Left ventricle myocardium inferior (tissue), 1 donor: ENCODE results near the gene ANAPC16. TPM values are rescaled to one million over a fixed set of nuclear protein-coding genes. Genes with fewer than 3 reads are reported as not detected.
"Not testable (repeated sequence)": the region's sequence is repeated elsewhere in the genome, so short reads cannot be mapped to it uniquely, and the experiment has no call there.

Experiments used
- DNase-seq: peaks from one replicate; pipeline ENCODE4 v3.0.0-alpha.2; 2020
- H3K27ac ChIP-seq: fragments of 200-600 bp; replicated peaks from 2 replicates; pipeline ENCODE4 v1.8.0; 2021
- H3K27me3 ChIP-seq: fragments of 200-600 bp; 2 replicates; pipeline ENCODE4 v1.8.0; 2021; ENCODE audit warnings: low read depth
- H3K36me3 ChIP-seq: fragments of 200-600 bp; 2 replicates; pipeline ENCODE4 v1.8.0; 2021
- H3K4me1 ChIP-seq: fragments of 200-600 bp; 2 replicates; pipeline ENCODE4 v1.8.0; 2021
- H3K4me3 ChIP-seq: fragments of 200-600 bp; 2 replicates; pipeline ENCODE4 v1.8.0; 2021; ENCODE audit warnings: mild to moderate bottlenecking, moderate library complexity
- H3K9me3 ChIP-seq: fragments of 200-600 bp; replicated peaks from 2 replicates; pipeline ENCODE4 v1.8.0; 2021
- intact Hi-C: fragments of 100-400 bp; cut with micrococcal nuclease; formaldehyde crosslinking; loops from one replicate; pipeline ENCODE4 v1.11.0; 2022
- total RNA-seq: library from RNA; stranded (reverse); fragmentation: NEBNext Ultra II Directional; extraction: Animal tissue kit (Norgen Biotek cat#: 25700); gene quantifications from one replicate; pipeline ENCODE4 v1.2.1, GENCODE V29; 2021
- TF ChIP-seq, protein P1 (sequence below): fragments of 200-600 bp; IDR thresholded peaks from 2 replicates; pipeline ENCODE4 v1.8.0; 2021; ENCODE audit warnings: antibody characterized with exemption, mild to moderate bottlenecking, borderline replicate concordance
- donor health status: DM: no; HTN: yes; CAD: no; lungs with severe emphysema.

ANAPC16 gene
- total RNA-seq, 1 donor from 2014 or later, result 256 TPM

DNA sequence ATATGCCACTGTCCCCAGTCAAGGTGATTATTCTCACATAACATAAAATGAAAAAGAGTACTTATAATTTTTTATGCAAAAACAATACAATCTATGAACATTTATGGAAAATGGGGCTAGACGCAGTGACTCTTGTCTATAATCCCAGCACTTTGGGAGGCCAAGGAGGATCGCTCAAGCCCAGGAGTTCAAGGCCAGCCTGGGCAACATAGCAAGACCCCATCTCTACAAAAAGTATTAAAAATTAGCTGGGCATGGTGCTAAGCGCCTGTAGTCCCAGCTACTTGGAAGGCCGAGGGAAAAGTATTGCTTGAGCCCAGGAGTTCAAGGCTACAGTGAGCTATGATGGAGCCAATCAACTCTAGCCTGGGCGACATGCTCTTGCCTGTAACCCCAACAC is 14.5 kb upstream of the ANAPC16 start:
- H3K4me1 ChIP-seq, result peaks cover 20% of the 10 kb centered on the region
- no peaks in the 10 kb centered on the region for H3K27me3 ChIP-seq
- no peak overlapping the region for H3K27ac ChIP-seq
- TF ChIP-seq, protein P1, sequence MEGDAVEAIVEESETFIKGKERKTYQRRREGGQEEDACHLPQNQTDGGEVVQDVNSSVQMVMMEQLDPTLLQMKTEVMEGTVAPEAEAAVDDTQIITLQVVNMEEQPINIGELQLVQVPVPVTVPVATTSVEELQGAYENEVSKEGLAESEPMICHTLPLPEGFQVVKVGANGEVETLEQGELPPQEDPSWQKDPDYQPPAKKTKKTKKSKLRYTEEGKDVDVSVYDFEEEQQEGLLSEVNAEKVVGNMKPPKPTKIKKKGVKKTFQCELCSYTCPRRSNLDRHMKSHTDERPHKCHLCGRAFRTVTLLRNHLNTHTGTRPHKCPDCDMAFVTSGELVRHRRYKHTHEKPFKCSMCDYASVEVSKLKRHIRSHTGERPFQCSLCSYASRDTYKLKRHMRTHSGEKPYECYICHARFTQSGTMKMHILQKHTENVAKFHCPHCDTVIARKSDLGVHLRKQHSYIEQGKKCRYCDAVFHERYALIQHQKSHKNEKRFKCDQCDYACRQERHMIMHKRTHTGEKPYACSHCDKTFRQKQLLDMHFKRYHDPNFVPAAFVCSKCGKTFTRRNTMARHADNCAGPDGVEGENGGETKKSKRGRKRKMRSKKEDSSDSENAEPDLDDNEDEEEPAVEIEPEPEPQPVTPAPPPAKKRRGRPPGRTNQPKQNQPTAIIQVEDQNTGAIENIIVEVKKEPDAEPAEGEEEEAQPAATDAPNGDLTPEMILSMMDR, result no peak
- intact Hi-C loops, result no loop called here
- no peaks in the 10 kb centered on the region for H3K9me3 ChIP-seq
- no peak overlapping the region for H3K4me3 ChIP-seq
- no peak for DNase-seq
- H3K36me3 ChIP-seq, result peaks cover 88% of the 10 kb centered on the region

DNA sequence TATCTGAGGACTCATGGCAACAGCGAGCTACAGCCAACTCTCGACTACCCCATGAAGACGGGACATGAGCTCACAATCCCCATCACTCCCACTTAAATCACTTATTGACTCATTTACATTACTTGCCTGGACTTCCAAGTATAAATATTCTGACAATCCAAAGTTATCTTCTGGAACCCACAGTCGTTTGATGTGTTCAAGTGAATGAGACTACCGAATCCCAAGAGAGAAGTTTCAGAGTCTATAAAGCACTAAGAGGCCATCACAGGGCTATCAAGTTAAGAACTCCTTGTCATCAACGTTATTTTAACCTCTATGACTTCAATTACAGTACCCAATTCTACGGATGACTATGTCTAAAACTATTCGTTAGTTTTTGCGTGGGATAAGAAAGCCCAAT is 11.5 kb upstream of the ANAPC16 start:
- Histone ChIP-seq H3K4me3 (no peak overlapping the region), H3K27me3 (no peaks in the 10 kb centered on the region), H3K4me1 (peaks cover 20% of the 10 kb centered on the region), H3K9me3 (no peaks in the 10 kb centered on the region), H3K27ac (peak overlapping the region; percentile 10), H3K36me3 (peaks cover 99% of the 10 kb centered on the region)
- intact Hi-C loops, result no loop called here
- TF ChIP-seq, protein P1, result no peak
- no peak for DNase-seq

DNA sequence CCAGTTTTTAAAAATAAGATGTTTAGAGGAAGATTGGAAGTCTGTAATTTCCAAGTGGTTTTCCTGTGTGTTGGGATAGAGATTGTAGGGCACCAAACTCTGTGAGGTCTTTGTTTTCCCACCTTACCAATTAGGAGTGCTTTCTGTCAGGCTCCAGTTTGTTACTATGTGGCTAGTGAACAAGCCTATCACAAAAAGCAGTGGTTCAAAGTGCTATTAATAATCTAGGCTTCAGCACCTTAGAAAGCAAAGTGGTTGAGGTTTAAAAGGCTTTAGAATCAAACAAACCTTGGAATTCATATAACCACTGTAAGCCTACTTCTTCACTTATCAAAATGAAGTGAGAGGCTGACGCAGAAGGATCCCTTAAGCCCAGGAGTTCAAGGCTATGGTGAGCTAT is 11.1 kb upstream of the ANAPC16 start:
- Histone ChIP-seq H3K27me3 (no peaks in the 10 kb centered on the region), H3K36me3 (peaks cover 99% of the 10 kb centered on the region), H3K9me3 (no peaks in the 10 kb centered on the region), H3K27ac (peak overlapping the region; percentile 10), H3K4me3 (no peak overlapping the region), H3K4me1 (peaks cover 20% of the 10 kb centered on the region)
- intact Hi-C loops, result no loop called here
- DNase-seq, result no peak
- TF ChIP-seq, protein P1, result no peak

DNA sequence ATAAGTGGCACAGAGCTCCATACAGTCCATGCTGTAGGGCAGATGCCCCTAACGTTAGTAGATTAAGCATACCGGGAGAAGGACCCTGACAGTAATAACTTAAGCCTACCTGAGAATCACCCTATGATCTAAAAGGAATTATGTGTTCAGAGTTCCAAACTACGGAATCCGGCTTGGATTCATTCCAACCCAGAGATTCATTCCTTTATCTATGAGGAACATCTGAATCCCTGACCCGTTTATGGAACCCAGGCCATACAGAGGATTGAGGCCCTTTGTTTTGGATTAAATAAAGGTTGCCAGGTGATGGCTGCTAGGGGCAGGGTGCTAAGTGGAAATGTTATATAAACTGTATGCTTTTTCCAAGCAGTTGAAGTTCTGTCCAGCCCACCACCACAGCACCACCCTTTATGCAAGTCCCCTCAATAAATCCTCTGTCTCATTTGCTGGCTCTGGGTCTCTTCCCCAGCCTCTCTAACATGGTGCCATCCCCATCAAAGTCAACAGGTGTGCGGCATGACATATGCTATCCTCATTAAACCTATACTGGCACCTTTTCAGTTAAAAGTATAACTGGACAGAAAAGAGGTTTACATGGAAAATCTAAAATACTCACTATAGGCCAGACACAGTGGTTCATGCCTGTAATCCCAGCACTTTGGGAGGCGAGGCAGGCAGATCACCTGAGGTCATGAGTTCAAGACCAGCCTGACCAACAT is 9.1 kb upstream of the ANAPC16 start:
- Histone ChIP-seq H3K36me3 (peaks cover 99% of the 10 kb centered on the region), H3K4me3 (no peak overlapping the region), H3K9me3 (no peaks in the 10 kb centered on the region), H3K27ac (no peak overlapping the region), H3K27me3 (no peaks in the 10 kb centered on the region), H3K4me1 (peaks cover 11% of the 10 kb centered on the region)
- no peak for DNase-seq
- intact Hi-C loops, result no loop called here
- TF ChIP-seq, protein P1, result no peak

DNA sequence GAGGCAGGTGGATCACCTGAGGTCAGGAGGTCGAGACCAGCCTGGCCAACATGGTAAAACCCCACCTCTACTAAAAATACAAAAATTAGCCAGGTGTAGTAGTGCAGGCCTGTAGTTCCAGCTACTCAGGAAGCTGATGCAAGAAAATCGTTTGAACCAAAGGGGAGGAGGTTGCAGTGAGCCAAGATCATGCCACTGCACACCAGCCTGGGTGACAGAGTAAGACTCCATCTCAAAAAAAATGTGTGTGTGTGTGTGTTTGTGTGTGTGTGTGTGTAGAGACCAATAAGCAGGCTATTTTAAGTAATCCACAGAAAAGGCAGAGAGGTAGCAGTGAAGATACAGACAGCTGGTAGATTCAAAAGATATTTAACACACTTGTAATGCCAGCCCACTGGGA is 7.3 kb upstream of the ANAPC16 start:
- H3K27ac ChIP-seq, H3K4me3 ChIP-seq, DNase-seq, intact Hi-C loops, H3K27me3 ChIP-seq, H3K9me3 ChIP-seq: not testable (repeated sequence)
- Histone ChIP-seq H3K36me3 (peaks cover 88% of the 10 kb centered on the region), H3K4me1 (peaks cover 12% of the 10 kb centered on the region)

DNA sequence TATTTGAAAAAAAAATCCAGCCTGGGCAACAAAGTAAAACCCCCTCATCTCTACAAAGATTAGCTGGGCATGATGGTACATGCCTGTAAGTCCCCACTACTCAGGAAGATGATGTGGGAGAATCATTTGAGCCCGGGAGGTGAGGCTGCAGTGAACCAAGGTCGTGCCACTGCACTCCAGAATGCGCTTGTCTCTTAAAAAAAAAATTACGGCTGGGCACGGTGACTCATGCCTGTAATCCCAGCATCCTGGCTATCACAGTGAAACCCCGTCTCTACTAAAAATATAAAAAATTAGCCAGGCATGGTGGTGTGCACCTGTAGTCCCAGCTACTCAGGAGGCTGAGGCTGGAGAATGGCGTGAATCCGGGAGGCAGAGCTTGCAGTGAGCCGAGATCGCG is 4.4 kb upstream of the ANAPC16 start:
- H3K27me3 ChIP-seq, H3K9me3 ChIP-seq, H3K27ac ChIP-seq, H3K4me3 ChIP-seq, DNase-seq, intact Hi-C loops: not testable (repeated sequence)
- Histone ChIP-seq H3K4me1 (peaks cover 22% of the 10 kb centered on the region), H3K36me3 (peaks cover 60% of the 10 kb centered on the region)

DNA sequence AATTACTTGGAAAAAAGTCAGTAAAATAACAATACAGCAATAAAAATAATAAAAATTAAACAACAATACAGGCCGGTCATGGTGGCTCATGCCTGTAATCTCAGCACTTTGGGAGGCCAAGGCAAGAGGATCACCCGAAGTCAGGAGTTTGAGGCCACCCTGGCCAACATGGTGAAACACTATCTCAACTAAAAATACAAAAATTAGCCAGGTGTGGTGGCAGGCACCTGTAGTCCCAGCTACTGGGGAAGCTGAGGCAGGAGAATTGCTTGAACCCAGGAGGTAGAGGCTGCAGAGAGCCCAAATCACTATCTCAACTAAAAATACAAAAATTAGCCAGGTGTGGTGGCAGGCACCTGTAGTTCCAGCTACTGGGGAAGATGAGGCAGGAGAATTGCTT is 4.0 kb upstream of the ANAPC16 start:
- peaks cover 56% of the 10 kb centered on the region for H3K36me3 ChIP-seq

More for the DNA sequence above, 4.0 kb upstream of the ANAPC16 start:
- H3K27me3 ChIP-seq, H3K9me3 ChIP-seq, H3K4me3 ChIP-seq, DNase-seq, H3K27ac ChIP-seq, intact Hi-C loops: not testable (repeated sequence)
- H3K4me1 ChIP-seq, result peaks cover 26% of the 10 kb centered on the region
